Progenitor cell of endocrine pancreas (in vitro differentiated cells): Measurements from ENCODE around the gene APBB1IP. TPM values are rescaled to one million over a fixed set of nuclear protein-coding genes. Genes with fewer than 3 reads are reported as not detected.
"Not testable (repeated sequence)": the region's sequence is repeated elsewhere in the genome, so short reads cannot be mapped to it uniquely, and the experiment has no call there.

Experiments
- DNase-seq: peaks from one replicate; pipeline ENCODE4 v3.0.0; 2021; ENCODE audit warnings: low spot score; ENCODE audit not compliant: unreplicated experiment
- H3K27ac Mint-ChIP-seq: 2 replicates; pipeline ENCODE4 v1.8.0; 2021; ENCODE audit warnings: mild to moderate bottlenecking, moderate library complexity, mixed read lengths
- H3K27me3 Mint-ChIP-seq: 2 replicates; pipeline ENCODE4 v1.8.0; 2021; ENCODE audit warnings: mixed read lengths
- H3K36me3 Mint-ChIP-seq: 2 replicates; pipeline ENCODE4 v1.8.0; 2022; ENCODE audit warnings: mixed read lengths; ENCODE audit not compliant: insufficient read depth
- H3K4me1 Mint-ChIP-seq: 2 replicates; pipeline ENCODE4 v1.8.0; 2021; ENCODE audit warnings: low read depth, mixed read lengths
- H3K4me3 Mint-ChIP-seq: 2 replicates; pipeline ENCODE4 v1.8.0; 2021; ENCODE audit warnings: low read depth, mild to moderate bottlenecking, moderate library complexity, mixed read lengths
- H3K9me3 Mint-ChIP-seq: 2 replicates; pipeline ENCODE4 v1.8.0; 2021; ENCODE audit warnings: low read depth, mixed read lengths
- CTCF ChIP-seq: fragments of 200-600 bp; sonication (generic); IDR thresholded peaks from one replicate; pipeline ENCODE4 v1.5.0; 2021; ENCODE audit warnings: antibody characterized with exemption, mild to moderate bottlenecking; ENCODE audit not compliant: unreplicated experiment
- total RNA-seq: library from RNA; stranded (reverse); gene quantifications from 2 replicates; pipeline ENCODE4 v1.2.1, GENCODE V29; 2021

The APBB1IP gene
- total RNA-seq, 1 donor from 2014 or later = 0.38 TPM

GRCh38 chr10:26468700-26469099 is 30.6 kb downstream of the APBB1IP start:
- DNase-seq = no peak
- no peak for TF ChIP-seq CTCF
- H3K27ac Mint-ChIP-seq = peak overlapping the region; percentile 52

GRCh38 chr10:26472492-26472778 is 34.3 kb downstream of the APBB1IP start:
- DNase-seq = no peak
- no peaks in the 10 kb centered on the region for H3K9me3 Mint-ChIP-seq
- H3K27ac Mint-ChIP-seq = no peak overlapping the region
- H3K36me3 Mint-ChIP-seq = no peaks in the 10 kb centered on the region
- no peak for TF ChIP-seq CTCF
- peaks cover 2% of the 10 kb centered on the region for H3K4me1 Mint-ChIP-seq
- H3K4me3 Mint-ChIP-seq = no peak overlapping the region
- no peaks in the 10 kb centered on the region for H3K27me3 Mint-ChIP-seq

More at GRCh38 chr10:26468700-26469099, 30.6 kb downstream of the APBB1IP start:
- Mint-ChIP-seq H3K4me1 (peaks cover 2% of the 10 kb centered on the region), H3K9me3 (no peaks in the 10 kb centered on the region), H3K4me3 (no peak overlapping the region), H3K36me3 (no peaks in the 10 kb centered on the region), H3K27me3 (no peaks in the 10 kb centered on the region)

- Mint-ChIP-seq H3K4me1 (no peaks in the 10 kb centered on the region), H3K27me3 (no peaks in the 10 kb centered on the region), H3K9me3 (no peaks in the 10 kb centered on the region), H3K4me3 (no peak overlapping the region), H3K27ac (no peak overlapping the region), H3K36me3 (no peaks in the 10 kb centered on the region)
- TF ChIP-seq CTCF = no peak
- no peak for DNase-seq
These were observed 35.9 kb downstream of the APBB1IP start for GRCh38 chr10:26474026-26474425.

GRCh38 chr10:26474845-26475244 is 36.7 kb downstream of the APBB1IP start:
- not testable (repeated sequence) for DNase-seq, H3K4me3 Mint-ChIP-seq, H3K27me3 Mint-ChIP-seq, H3K36me3 Mint-ChIP-seq, H3K27ac Mint-ChIP-seq, H3K9me3 Mint-ChIP-seq, H3K4me1 Mint-ChIP-seq

GRCh38 chr10:26475386-26475785 is 37.2 kb downstream of the APBB1IP start:
- Mint-ChIP-seq H3K27me3 (no peaks in the 10 kb centered on the region), H3K4me1 (no peaks in the 10 kb centered on the region), H3K27ac (no peak overlapping the region), H3K36me3 (no peaks in the 10 kb centered on the region), H3K9me3 (no peaks in the 10 kb centered on the region), H3K4me3 (no peak overlapping the region)
- no peak for DNase-seq
- no peak for TF ChIP-seq CTCF

- TF ChIP-seq CTCF = no peak
- Mint-ChIP-seq H3K4me3 (no peak overlapping the region), H3K27me3 (no peaks in the 10 kb centered on the region), H3K27ac (no peak overlapping the region), H3K36me3 (no peaks in the 10 kb centered on the region), H3K9me3 (no peaks in the 10 kb centered on the region), H3K4me1 (no peaks in the 10 kb centered on the region)
- DNase-seq = no peak
These were observed 39.4 kb downstream of the APBB1IP start for GRCh38 chr10:26477501-26477900.
